Ectodermal cell (in vitro differentiated cells): Measurements from ENCODE around the gene WDR33.

Experiments used
- H3K27ac ChIP-seq: 2 replicates; pipeline ENCODE4 v1.7.0; 2013; ENCODE audit warnings: mild to moderate bottlenecking, low read depth, low read length; ENCODE audit not compliant: insufficient read depth, poor library complexity, severe bottlenecking
- H3K27me3 ChIP-seq: 2 replicates; pipeline ENCODE4 v1.7.0; 2013; ENCODE audit warnings: mild to moderate bottlenecking, low read length; ENCODE audit not compliant: insufficient read depth, control insufficient read depth, poor library complexity, severe bottlenecking
- H3K36me3 ChIP-seq: one replicate; pipeline ENCODE4 v1.7.0; 2013; ENCODE audit warnings: low read length; ENCODE audit not compliant: control insufficient read depth, insufficient read depth
- H3K4me1 ChIP-seq: one replicate; pipeline ENCODE4 v1.7.0; 2013; ENCODE audit warnings: low read length; ENCODE audit not compliant: control insufficient read depth, insufficient read depth
- H3K4me3 ChIP-seq: 2 replicates; pipeline ENCODE4 v1.7.0; 2013; ENCODE audit warnings: low read depth, low read length, control low read depth; ENCODE audit not compliant: insufficient read depth
- H3K9me3 ChIP-seq: 2 replicates; pipeline ENCODE4 v1.7.0; 2013; ENCODE audit warnings: mild to moderate bottlenecking, low read length, moderate library complexity; ENCODE audit not compliant: control insufficient read depth
- WGBS, 2 experiments: methylation state at CpG; one replicate each; pipeline ENCODE4 v1.1.7; 2013; ENCODE audit warnings: missing lambda C conversion rate in 2 of 2; 5-methylcytosine and 5-hydroxymethylcytosine counted together

Gene WDR33

GRCh38 chr2:127658146-127658545, 152.8 kb downstream of the WDR33 start:
- Histone ChIP-seq H3K9me3 (no peaks in the 10 kb centered on the region), H3K27ac (no peak overlapping the region), H3K4me1 (peaks cover 21% of the 10 kb centered on the region), H3K36me3 (no peaks in the 10 kb centered on the region), H3K4me3 (no peak overlapping the region), H3K27me3 (peaks cover 5% of the 10 kb centered on the region)
- 92 to 93% methylated on average over 6 of the region's 6 CpGs for WGBS, 2 experiments

GRCh38 chr2:127657232-127657595, 153.8 kb downstream of the WDR33 start:
- Histone ChIP-seq H3K9me3 (no peaks in the 10 kb centered on the region), H3K36me3 (no peaks in the 10 kb centered on the region), H3K4me1 (peaks cover 21% of the 10 kb centered on the region), H3K27ac (no peak overlapping the region), H3K4me3 (no peak overlapping the region), H3K27me3 (no peaks in the 10 kb centered on the region)
- 94 to 97% methylated on average over 17 of the region's 17 CpGs for WGBS, 2 experiments

- WGBS, 2 experiments = 95% methylated on average over 15 of the region's 15 CpGs
- Histone ChIP-seq H3K4me3 (no peak overlapping the region), H3K27me3 (no peaks in the 10 kb centered on the region), H3K9me3 (no peaks in the 10 kb centered on the region), H3K4me1 (peaks cover 21% of the 10 kb centered on the region), H3K27ac (no peak overlapping the region), H3K36me3 (no peaks in the 10 kb centered on the region)
Observed at GRCh38 chr2:127656569-127657231, 154.3 kb downstream of the WDR33 start.

GRCh38 chr2:127655209-127656073, 155.5 kb downstream of the WDR33 start:
- no peaks in the 10 kb centered on the region for H3K36me3 ChIP-seq
- H3K27ac ChIP-seq = no peak overlapping the region
- H3K4me3 ChIP-seq = no peak overlapping the region
- H3K4me1 ChIP-seq = peaks cover 15% of the 10 kb centered on the region
- H3K9me3 ChIP-seq = no peaks in the 10 kb centered on the region
- 72 to 78% methylated on average over 16 of the region's 16 CpGs for WGBS, 2 experiments
- no peaks in the 10 kb centered on the region for H3K27me3 ChIP-seq

- no peak overlapping the region for H3K4me3 ChIP-seq
- H3K4me1 ChIP-seq = peaks cover 15% of the 10 kb centered on the region
- H3K36me3 ChIP-seq = no peaks in the 10 kb centered on the region
- H3K27ac ChIP-seq = no peak overlapping the region
- no peaks in the 10 kb centered on the region for H3K9me3 ChIP-seq
- H3K27me3 ChIP-seq = no peaks in the 10 kb centered on the region
- WGBS, 2 experiments = 92 to 95% methylated on average over 8 of the region's 8 CpGs
Observed at GRCh38 chr2:127654838-127655175, 156.2 kb downstream of the WDR33 start.

- Histone ChIP-seq H3K4me3 (no peak overlapping the region), H3K36me3 (no peaks in the 10 kb centered on the region)
- 93 to 94% methylated on average over 24 of the region's 24 CpGs for WGBS, 2 experiments
Observed at GRCh38 chr2:127654084-127654837, 156.7 kb downstream of the WDR33 start.

GRCh38 chr2:127653421-127654083, 157.4 kb downstream of the WDR33 start:
- no peaks in the 10 kb centered on the region for H3K27me3 ChIP-seq
- H3K4me1 ChIP-seq = peaks cover 15% of the 10 kb centered on the region
- no peak overlapping the region for H3K4me3 ChIP-seq
- no peak overlapping the region for H3K27ac ChIP-seq
- no peaks in the 10 kb centered on the region for H3K36me3 ChIP-seq
- H3K9me3 ChIP-seq = no peaks in the 10 kb centered on the region
- WGBS, 2 experiments = 85 to 88% methylated on average over 16 of the region's 16 CpGs

More at GRCh38 chr2:127654084-127654837, 156.7 kb downstream of the WDR33 start:
- Histone ChIP-seq H3K27me3 (no peaks in the 10 kb centered on the region), H3K4me1 (peaks cover 15% of the 10 kb centered on the region), H3K9me3 (no peaks in the 10 kb centered on the region), H3K27ac (no peak overlapping the region)

GRCh38 chr2:127652786-127653357, 158.1 kb downstream of the WDR33 start:
- Histone ChIP-seq H3K27me3 (no peaks in the 10 kb centered on the region), H3K4me3 (no peak overlapping the region), H3K27ac (no peak overlapping the region), H3K9me3 (no peaks in the 10 kb centered on the region), H3K4me1 (peaks cover 15% of the 10 kb centered on the region), H3K36me3 (no peaks in the 10 kb centered on the region)
- WGBS, 2 experiments = 83 to 84% methylated on average over 25 of the region's 25 CpGs

- H3K27ac ChIP-seq = no peak overlapping the region
- H3K4me1 ChIP-seq = peaks cover 20% of the 10 kb centered on the region
- H3K9me3 ChIP-seq = no peaks in the 10 kb centered on the region
- WGBS, 2 experiments = 87 to 88% methylated on average over 14 of the region's 14 CpGs
- H3K36me3 ChIP-seq = no peaks in the 10 kb centered on the region
- H3K27me3 ChIP-seq = no peaks in the 10 kb centered on the region
- no peak overlapping the region for H3K4me3 ChIP-seq
Observed at GRCh38 chr2:127651971-127652550, 158.9 kb downstream of the WDR33 start.
